Measurements from ENCODE around the gene LAMA5.

The LAMA5 gene

DNA sequence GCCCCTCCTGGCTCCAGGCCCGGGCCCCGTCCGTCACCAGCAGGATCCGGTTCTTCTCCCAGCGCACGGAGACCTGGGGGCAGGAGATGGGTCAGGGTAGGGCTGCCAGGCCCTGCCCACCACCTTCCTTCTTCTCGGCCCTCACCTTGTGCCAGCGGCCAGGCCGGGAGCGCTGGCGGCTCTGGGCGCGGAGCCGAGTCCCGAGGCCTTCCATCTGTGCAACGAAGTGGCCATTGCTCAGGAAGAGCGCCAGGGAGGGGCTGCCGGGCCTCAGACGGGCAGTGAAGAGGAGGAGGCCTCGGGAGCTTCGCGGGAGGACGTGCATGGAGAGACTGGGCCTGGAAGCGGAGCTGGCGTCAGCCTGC, 56.4 kb downstream of the LAMA5 start:
- peaks cover 8% of the 10 kb centered on the region for H3K36me3 ChIP-seq (replicated peaks; ENCODE audit: insufficient read depth, low read length)
- H3K79me2 ChIP-seq (ENCODE audit: low read length), result peaks cover 22% of the 10 kb centered on the region
- peaks cover 5% of the 10 kb centered on the region; the same call in 1 of the 2 replicates for H3F3A ChIP-seq (ENCODE audit: insufficient read depth, low read length)
- H3K27ac ChIP-seq (ENCODE audit: low read length), result no peak overlapping the region
- H3K9me3 ChIP-seq (replicated peaks; ENCODE audit: insufficient read depth, low read length), result no peaks in the 10 kb centered on the region
- no peaks in the 10 kb centered on the region for H3K4me1 ChIP-seq (ENCODE audit: low read length)
- no peak overlapping the region for H3K9ac ChIP-seq (ENCODE audit: low read length)
- H2AFZ ChIP-seq (ENCODE audit: low read length), result no peak overlapping the region
- H3K27me3 ChIP-seq (replicated peaks; ENCODE audit: insufficient read depth, low read length), result no peaks in the 10 kb centered on the region
- DNase-seq, result no peak
- no peak overlapping the region for H3K4me3 ChIP-seq (ENCODE audit: low read length)
- TF ChIP-seq EZH2 (optimal IDR thresholded peaks at IDR 0.05; ENCODE audit: low read depth, low read length) (no peak), EZH2phosphoT487 (IDR thresholded peaks at IDR 0.05; ENCODE audit: low read length) (no peak)
- TF ChIP-seq, protein P1, sequence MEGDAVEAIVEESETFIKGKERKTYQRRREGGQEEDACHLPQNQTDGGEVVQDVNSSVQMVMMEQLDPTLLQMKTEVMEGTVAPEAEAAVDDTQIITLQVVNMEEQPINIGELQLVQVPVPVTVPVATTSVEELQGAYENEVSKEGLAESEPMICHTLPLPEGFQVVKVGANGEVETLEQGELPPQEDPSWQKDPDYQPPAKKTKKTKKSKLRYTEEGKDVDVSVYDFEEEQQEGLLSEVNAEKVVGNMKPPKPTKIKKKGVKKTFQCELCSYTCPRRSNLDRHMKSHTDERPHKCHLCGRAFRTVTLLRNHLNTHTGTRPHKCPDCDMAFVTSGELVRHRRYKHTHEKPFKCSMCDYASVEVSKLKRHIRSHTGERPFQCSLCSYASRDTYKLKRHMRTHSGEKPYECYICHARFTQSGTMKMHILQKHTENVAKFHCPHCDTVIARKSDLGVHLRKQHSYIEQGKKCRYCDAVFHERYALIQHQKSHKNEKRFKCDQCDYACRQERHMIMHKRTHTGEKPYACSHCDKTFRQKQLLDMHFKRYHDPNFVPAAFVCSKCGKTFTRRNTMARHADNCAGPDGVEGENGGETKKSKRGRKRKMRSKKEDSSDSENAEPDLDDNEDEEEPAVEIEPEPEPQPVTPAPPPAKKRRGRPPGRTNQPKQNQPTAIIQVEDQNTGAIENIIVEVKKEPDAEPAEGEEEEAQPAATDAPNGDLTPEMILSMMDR (IDR thresholded peaks at IDR 0.05; ENCODE audit: low read length), result no peak
- no peak overlapping the region for H3K4me2 ChIP-seq (ENCODE audit: low read depth, low read length)
- H4K20me1 ChIP-seq (ENCODE audit: insufficient read depth, low read length), result peaks cover 6% of the 10 kb centered on the region; the same call in 1 of the 2 replicates
- H3K9me2 ChIP-seq (replicated peaks; ENCODE audit: insufficient read depth, low read length), result no peaks in the 10 kb centered on the region

DNA sequence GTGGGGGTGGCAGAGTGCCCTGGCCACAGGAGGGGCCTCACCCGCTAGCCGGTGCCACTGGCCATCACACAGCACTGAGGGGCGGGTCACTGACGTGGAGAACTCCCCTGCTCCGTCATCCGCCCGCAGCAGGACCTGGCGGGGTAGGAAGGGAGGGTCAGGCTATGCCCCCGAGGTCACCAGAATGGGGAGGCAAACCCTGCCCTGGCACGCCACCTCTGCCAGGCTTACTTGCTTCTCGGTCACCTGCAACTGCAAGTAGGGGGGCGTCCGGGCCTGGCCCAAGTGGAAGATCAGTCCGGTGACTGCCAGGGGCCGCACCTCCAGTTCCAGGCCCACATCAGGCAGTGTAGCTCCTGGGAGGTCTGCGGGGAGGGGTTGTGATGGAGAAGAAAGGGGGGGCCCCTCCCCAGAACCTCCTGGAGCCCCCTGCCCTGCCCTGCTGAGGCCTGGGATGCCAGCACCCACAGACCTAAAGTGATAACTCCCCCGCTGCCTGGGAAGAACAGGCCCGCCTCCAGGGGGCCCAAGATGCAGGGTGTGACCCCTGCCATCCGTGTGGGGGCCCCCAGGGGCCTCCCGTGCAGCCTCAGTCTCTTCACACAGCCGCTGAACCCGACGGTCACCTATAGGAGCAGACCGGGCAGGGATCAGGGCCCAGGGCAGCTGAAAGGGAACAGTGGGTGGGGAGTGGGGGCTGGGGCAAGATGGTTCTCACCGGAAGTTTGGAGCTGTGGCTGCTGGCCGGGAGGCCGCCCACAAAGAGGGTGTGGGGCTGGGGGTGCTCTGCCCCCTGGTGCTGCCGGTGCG, 57.0 kb downstream of the LAMA5 start:
- Histone ChIP-seq H3K4me3 (ENCODE audit: low read length) (no peak overlapping the region), H3K27me3 (replicated peaks; ENCODE audit: insufficient read depth, low read length) (no peaks in the 10 kb centered on the region), H4K20me1 (ENCODE audit: insufficient read depth, low read length) (peaks cover 12% of the 10 kb centered on the region), H3F3A (ENCODE audit: insufficient read depth, low read length) (peaks cover 8% of the 10 kb centered on the region; the same call in 1 of the 2 replicates), H2AFZ (ENCODE audit: low read length) (no peak overlapping the region), H3K79me2 (ENCODE audit: low read length) (peaks cover 28% of the 10 kb centered on the region), H3K4me2 (ENCODE audit: low read depth, low read length) (no peak overlapping the region), H3K9me3 (replicated peaks; ENCODE audit: insufficient read depth, low read length) (no peaks in the 10 kb centered on the region), H3K27ac (ENCODE audit: low read length) (no peak overlapping the region), H3K9me2 (replicated peaks; ENCODE audit: insufficient read depth, low read length) (no peaks in the 10 kb centered on the region), H3K9ac (ENCODE audit: low read length) (no peak overlapping the region), H3K4me1 (ENCODE audit: low read length) (peaks cover 2% of the 10 kb centered on the region; the same call in 1 of the 2 replicates), H3K36me3 (replicated peaks; ENCODE audit: insufficient read depth, low read length) (peaks cover 14% of the 10 kb centered on the region)
- TF ChIP-seq EZH2 (optimal IDR thresholded peaks at IDR 0.05; ENCODE audit: low read depth, low read length) (no peak), EZH2phosphoT487 (IDR thresholded peaks at IDR 0.05; ENCODE audit: low read length) (no peak)
- TF ChIP-seq, protein P1 (IDR thresholded peaks at IDR 0.05; ENCODE audit: low read length), result no peak
- no peak for DNase-seq

DNA sequence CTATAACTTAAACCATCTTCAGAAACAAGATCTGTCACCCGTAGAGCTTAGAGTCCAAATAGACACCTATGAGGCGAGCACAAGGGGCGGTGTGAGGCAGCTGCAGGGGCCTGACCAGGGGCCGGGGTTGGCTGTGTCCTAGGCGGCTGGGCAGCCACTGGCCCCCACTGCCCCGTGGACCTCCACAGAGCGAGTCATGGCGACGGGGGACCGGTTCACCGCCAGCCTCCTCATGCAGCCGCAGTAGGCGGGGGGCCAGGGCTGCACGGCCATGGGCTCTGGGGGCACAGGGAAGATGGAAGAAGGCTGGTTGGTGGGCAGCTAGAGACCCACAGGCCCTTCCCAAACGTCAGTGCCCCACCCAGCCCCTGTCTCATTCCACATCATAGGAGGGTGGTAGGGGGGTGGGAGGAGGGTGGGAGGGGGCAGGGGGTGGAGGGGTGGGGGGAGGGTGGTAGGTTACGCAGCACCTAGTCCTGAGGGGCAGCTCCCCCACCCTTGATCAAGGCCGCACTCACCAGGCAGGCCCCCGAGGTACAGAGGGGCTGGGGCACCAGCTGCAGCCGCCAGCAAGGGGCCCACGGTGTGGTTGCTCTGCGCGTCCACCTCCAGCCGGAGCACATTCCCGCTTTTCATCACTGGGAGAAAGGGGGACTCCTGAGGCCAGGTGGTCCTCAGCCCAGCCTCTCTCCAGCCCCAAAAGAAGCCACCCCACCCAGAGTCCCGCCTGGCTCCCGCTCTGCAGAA, 57.7 kb downstream of the LAMA5 start:
- H2AFZ ChIP-seq (ENCODE audit: low read length), result no peak overlapping the region
- H3K9ac ChIP-seq (ENCODE audit: low read length), result no peak overlapping the region
- peaks cover 36% of the 10 kb centered on the region for H3K79me2 ChIP-seq (ENCODE audit: low read length)
- no peak overlapping the region for H3K4me3 ChIP-seq (ENCODE audit: low read length)
- no peak for DNase-seq
- peaks cover 15% of the 10 kb centered on the region for H3K36me3 ChIP-seq (replicated peaks; ENCODE audit: insufficient read depth, low read length)
- peaks cover 9% of the 10 kb centered on the region for H3K4me1 ChIP-seq (ENCODE audit: low read length)
- no peak overlapping the region for H3K4me2 ChIP-seq (ENCODE audit: low read depth, low read length)
- peaks cover 19% of the 10 kb centered on the region for H4K20me1 ChIP-seq (ENCODE audit: insufficient read depth, low read length)
- TF ChIP-seq EZH2 (optimal IDR thresholded peaks at IDR 0.05; ENCODE audit: low read depth, low read length), result no peak
- TF ChIP-seq EZH2phosphoT487 (IDR thresholded peaks at IDR 0.05; ENCODE audit: low read length), result no peak
- TF ChIP-seq, protein P1 (IDR thresholded peaks at IDR 0.05; ENCODE audit: low read length), result no peak
- H3K9me3 ChIP-seq (replicated peaks; ENCODE audit: insufficient read depth, low read length), result no peaks in the 10 kb centered on the region
- H3K27ac ChIP-seq (ENCODE audit: low read length), result no peak overlapping the region
- peaks cover 8% of the 10 kb centered on the region; the same call in 1 of the 2 replicates for H3F3A ChIP-seq (ENCODE audit: insufficient read depth, low read length)
- H3K9me2 ChIP-seq (replicated peaks; ENCODE audit: insufficient read depth, low read length), result no peaks in the 10 kb centered on the region
- no peaks in the 10 kb centered on the region for H3K27me3 ChIP-seq (replicated peaks; ENCODE audit: insufficient read depth, low read length)

Data from MM.1S (cell line).